ENCODE measurements around the gene EIF4H.
"Not testable (repeated sequence)": the region's sequence is repeated elsewhere in the genome, so short reads cannot be mapped to it uniquely, and the experiment has no call there.

EIF4H gene

GRCh38 chr7:74223711-74224510, 49.8 kb downstream of the EIF4H start:
- DNase-seq (ENCODE audit: low spot score) = no peak

GRCh38 chr7:74224511-74224832, 50.3 kb downstream of the EIF4H start:
- DNase-seq (ENCODE audit: low spot score) = no peak

DNA sequence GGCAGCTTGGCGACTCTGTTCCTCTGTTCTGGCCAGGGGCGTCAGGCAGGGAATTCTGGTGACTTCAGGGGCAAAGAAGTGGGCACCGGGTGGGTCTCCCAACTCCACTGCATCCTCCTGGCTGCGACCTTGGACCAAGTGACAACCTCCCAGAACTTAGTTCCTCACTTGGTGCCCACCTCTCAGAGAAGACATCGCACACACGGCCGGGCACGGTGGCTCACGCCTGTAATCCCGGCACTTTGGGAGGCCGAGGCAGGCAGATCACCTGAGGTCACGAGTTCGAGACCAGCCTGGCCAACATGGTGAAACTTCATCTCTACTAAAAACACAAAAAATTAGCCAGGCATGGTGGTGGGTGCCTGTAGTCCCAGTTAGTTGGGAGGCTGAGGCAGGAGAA, 50.8 kb downstream of the EIF4H start:
- DNase-seq (ENCODE audit: low spot score) = not testable (repeated sequence)

DNA sequence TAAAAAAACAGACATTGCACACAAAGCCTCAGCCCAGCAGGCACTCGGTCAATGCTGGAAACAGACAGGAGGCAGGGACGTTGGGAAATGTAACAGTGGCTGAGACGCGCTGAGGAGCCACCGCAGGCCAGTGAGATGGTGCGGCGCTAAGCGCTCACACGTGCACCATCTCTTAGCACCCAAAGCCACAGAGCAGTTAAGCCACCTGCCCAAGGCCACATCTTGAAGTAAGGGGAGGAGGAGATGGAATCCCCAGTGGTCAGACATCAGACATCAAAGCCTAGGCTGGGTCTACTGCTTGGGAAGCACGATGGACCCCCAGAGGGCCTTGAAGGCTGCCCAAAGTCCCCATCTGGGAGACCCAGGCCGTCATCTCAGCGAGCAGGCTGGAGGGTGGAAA, 51.2 kb downstream of the EIF4H start:
- no peak for DNase-seq (ENCODE audit: low spot score)

DNA sequence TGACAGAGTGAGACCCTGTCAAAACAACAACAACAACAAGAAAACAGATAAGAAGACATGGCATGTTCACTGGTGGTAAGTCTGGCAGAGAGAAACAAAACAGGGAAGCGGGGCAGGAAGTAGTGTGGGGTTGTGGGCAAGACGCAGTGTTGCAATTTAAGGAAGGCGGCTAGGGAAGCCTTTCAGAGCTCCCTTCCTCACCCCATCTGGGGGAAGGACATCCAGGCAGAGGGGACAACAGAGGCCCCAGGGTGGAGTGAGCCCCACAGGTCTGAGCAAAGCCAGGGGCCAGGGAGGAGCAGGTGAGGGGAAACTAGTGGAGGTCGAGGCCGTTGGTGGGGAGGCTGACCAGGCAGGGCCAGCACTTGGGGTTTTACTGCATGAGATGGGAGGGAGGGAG, 52.5 kb downstream of the EIF4H start:
- no peak for DNase-seq (ENCODE audit: low spot score)

DNA sequence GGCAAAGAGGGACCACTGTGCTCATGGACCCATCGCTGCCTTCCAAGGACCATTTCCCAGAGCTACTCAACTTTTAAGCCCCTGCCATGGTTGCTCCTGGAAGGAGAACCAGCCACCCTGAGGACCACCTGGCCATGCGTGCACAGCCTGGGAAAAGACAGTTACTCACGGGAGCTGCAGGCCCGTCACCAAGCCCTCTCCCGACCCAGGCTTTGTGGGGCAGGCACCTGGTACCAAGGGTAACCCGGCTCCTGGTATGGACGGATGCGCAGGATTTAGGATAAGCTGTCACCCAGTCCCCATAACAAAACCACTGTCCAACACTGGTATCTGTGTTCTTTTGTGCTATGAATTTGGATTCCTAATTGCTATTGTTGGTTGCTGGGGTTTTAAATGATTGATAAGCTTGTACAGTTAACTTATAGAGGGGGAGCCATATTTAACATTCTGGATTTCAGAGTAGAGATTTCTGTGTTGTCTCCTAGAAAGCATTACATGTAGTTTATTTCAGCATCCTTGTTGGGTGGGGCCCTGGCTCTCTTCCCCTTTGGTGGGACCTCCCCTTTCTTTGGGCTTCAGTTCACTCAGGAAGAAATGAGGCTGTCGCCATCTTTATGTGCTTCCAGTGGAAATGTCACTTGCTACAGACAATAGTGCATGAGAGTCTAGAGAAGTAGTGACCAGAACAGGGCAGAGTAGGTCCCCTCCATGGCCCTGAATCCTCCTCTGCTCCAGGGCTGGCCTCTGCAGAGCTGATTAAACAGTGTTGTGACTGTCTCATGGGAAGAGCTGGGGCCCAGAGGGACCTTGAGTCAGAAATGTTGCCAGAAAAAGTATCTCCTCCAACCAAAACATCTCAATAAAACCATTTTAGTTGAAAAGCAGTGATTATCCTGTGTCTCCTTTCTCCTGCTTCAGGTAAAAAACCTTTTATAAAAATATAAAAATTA, 55.1 kb downstream of the EIF4H start:
- no peak for DNase-seq (ENCODE audit: low spot score)

GRCh38 chr7:74230446-74231231, 56.5 kb downstream of the EIF4H start:
- no peak for DNase-seq (ENCODE audit: low spot score)

DNA sequence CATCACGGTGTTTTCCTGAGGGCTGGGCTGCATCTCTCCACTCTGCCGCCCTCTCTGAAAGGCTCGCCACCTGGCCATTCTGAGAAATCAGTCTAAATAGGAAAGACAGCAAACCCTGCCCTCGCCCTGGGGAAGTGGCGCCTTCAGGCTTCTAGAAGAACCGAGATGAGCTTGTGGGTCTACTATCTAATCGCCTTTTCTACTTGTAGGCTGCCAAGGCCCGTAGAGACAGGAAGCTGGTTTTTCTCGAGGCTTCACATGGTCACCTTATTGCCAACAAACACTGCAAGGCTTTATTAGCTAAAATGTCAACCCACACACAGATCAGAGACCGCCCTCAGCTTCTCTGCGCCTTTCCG, 57.1 kb downstream of the EIF4H start:
- DNase-seq (ENCODE audit: low spot score) = no peak

DNA sequence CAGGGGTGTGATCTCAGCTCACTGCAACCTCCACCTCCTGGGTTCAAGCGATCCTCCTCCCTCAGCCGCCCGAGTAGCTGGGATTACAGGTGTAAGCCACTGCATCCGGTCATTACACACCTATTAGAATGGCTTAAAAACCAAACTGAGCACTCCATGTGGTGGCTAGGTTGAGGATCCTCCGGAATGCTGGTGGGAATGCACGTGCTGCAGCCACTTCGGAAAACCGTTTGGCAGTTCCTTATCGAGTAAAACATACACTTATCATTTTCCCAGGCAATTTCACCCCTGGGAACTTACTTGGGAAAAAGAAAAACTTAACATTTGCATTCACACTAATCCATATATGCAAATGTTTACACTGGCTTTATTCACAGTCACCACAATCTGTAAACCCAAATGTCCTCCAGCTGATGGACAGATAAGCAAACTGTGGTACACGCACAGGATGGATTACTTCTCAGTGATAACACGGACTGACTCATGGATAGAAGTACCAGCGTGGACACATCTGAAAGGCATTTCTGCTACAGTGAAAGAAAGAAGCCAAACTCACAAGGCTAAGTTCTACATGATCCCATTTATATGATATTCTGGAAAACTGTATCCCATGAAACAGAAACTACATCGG, 59.6 kb downstream of the EIF4H start:
- DNase-seq (ENCODE audit: low spot score) = no peak

- DNase-seq (ENCODE audit: low spot score) = no peak
Measured at GRCh38 chr7:74235518-74236268, 61.5 kb downstream of the EIF4H start.

GRCh38 chr7:74236284-74236683, 62.1 kb downstream of the EIF4H start:
- no peak for DNase-seq (ENCODE audit: low spot score)

GRCh38 chr7:74240482-74240881, 66.3 kb downstream of the EIF4H start:
- DNase-seq (ENCODE audit: low spot score) = no peak

DNA sequence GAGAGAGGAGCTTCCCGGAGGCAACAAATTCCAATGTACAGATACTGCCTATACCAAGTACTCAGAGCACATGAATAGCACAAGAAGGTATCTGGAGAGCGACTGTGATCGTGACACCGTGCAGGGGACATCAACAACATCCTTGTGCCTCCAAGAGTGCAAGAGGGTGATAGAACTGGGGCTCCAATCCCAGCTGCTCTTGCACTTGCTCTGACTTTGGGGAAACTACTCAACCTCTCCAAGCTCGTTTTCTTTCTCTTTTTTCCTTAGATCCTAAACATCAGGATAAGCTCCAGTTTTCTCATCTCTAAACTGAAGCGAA, 67.9 kb downstream of the EIF4H start:
- no peak for DNase-seq (ENCODE audit: low spot score)

DNA sequence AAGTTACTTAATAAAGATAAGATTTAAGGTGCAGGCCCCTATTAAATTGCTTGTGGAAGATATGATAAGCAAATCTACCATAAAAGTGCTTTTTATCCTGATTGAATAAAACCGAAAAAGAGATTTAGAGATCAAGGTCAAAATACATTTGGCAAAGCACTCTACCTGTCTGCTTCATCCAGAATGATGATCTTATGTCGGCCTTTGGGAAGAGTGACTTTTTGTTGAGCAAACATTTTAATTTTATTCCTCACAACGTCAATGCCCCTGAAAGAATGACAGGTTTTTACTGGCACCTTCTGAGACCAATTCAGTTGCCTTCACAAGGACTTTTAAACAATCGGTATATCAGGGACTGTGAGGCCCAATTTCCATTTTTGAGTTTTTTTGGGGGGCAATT, 72.3 kb downstream of the EIF4H start:
- DNase-seq (ENCODE audit: low spot score) = no peak

Small RNA genes within 50 kb of the gene (small RNA-seq; reads per million reads assigned to genes)
- 0.03 to 2.3 reads per million in 2 experiments for gene MIR590

All from SK-N-DZ (cell line).